Hippocampal formation (tissue), 2 donors: ENCODE data around the gene IL36RN.

Experiments used
- DNase-seq, 2 donors: peaks; one replicate each; lab custom pipeline; 2025; lab: John Stamatoyannopoulos, UW

Gene IL36RN

DNA sequence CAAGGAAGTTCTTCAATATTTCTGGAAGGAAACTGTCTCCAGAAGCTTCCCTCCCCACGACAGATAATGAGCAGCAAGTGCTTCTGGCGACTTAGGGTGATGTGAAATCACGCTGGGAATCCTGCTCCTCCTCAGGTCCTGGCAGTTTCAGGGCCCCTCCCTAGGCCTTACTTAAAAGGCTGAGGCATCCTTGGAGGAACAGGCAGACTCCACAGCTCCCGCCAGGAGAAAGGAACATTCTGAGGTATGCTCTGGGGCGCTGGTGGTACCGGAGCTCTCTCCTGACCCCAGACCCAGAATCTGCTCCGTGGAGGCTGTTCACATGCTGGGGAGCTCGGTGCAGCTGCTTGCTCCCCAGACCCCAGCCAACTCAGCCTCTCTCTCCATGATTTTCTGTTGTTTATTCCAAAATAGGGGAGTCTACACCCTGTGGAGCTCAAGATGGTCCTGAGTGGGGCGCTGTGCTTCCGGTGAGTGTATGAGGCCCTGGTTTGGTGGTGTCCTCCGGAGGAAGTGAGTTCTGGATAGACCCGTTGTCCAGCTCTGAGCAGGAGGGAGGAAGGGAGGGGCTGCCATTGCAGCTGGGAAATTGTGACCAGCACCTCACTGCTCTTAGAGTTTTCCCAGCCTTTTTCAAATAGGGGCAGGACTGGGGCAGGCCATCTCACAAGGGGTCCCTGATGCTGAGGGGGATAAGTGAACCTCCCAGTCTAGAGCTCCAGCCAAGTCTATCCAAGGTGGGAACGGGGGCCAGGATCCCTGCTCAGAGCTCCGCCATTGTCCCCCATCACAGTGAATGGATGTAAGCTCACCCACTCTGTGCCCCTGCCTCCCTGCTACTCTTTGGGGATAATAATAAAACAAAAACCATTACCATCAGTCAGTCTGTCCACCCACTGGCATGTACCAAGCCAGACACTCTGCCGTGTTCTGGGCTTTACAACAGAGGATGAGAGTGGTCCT is at the start of gene IL36RN:
TSS of gene IL36RN (plus strand) at position 201 of the 963 bp plus-strand sequence. CDS start at position 442, 241 bp downstream.
- DNase-seq, result no peak

- DNase-seq, result no peak
Observed at GRCh38 chr2:113009622-113010021, 49.4 kb upstream of the IL36RN start.

- no peak for DNase-seq
Observed at GRCh38 chr2:113010088-113010487, 48.9 kb upstream of the IL36RN start.

GRCh38 chr2:113011108-113011507 is 47.9 kb upstream of the IL36RN start:
- DNase-seq, result no peak

- no peak for DNase-seq
Observed at GRCh38 chr2:113012436-113013335, 46.3 kb upstream of the IL36RN start.

DNA sequence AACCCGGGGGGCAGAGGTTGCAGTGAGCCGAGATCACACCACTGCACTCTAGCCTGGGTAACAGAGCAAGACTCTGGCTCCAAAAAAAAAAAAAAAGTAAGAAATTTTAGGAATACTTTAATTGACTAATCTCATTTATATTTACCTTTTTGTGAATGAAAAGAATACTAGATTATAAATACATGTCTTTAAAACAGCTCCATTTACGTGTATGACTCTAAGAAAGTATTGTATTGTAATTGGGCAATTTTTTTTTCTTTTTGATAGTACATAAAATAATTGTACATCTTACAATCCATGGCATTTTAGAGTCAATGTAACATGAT is 45.7 kb upstream of the IL36RN start:
- DNase-seq, result no peak

DNA sequence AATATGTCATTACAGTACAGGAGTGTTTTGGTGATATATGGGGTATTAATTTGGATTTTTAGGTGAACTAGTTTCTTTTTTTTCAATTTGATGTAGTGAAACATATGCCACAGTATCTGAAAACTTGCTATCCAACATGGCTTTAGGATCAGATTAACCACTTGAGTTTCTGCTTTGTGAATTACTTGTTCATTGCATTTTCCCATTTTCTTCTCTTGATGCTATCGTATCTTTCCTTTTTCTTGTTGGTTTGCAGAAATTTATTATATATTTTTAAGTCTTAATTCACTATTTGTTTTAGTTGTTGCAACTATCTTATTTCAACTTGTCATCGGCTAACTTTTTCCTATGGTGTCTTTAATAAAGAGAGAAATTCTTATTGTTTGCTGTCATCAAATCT is 44.9 kb upstream of the IL36RN start:
- no peak for DNase-seq

- no peak for DNase-seq
Observed at GRCh38 chr2:113015042-113015441, 44.0 kb upstream of the IL36RN start.

DNA sequence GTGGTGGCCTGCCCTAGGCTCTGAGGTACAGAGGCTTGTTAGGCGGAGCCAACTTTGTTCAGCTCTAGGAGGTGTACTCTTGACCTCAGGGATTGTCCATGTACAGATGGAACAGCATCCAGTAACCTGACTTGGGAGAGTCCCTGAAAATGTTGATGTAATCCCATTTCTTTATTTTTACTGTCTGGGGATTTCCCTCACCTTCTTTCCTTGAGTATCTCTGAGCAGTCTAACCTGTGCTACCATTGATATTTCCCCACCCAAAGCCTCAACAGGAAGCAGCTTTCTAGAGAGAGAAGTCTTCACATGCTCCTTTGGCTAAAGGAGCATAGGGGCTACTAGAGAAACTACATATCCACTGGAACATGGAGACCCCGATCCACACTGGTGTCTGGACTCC is 43.3 kb upstream of the IL36RN start:
- DNase-seq, result no peak

DNA sequence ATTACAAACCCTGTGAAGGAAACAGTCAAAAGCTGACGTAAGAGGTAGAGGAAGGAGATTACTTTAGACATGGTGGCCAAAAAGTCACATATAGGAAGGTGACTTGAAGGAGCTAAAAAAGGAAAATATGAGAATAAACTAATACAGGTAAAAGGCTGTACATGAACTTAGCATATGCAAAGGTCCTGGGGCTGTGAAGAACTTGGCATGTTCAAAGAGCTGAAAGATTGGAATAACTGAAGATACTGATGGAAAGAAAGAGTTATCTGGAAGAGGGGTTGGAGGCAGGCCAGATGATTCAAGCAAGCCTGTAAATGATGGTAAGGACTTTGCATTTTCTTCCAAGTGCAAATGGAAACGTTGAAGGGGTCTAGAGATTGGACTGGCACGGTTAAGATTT is 40.5 kb upstream of the IL36RN start:
- no peak for DNase-seq

- no peak for DNase-seq
Observed at GRCh38 chr2:113021312-113021711, 37.7 kb upstream of the IL36RN start.

- no peak for DNase-seq
Observed at GRCh38 chr2:113024764-113025163, 34.2 kb upstream of the IL36RN start.

DNA sequence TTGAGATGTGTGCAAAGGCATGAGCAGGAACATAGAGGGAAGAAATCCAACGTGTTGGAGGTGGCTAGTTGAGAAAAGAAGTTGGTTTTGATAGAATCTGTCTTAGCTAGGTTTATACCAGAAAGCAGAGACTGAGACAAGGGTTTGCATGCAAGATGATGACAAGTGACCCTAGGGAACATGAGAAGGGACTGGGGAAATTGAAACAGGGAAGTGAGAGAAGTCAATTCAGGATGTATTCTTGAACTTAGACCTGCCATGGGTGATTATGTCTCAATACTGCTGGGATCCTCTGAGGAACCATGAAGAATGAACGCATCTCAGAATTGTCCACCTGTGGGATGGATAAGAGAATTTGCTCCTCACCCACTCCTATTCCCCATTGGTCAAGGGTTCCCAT is 33.3 kb upstream of the IL36RN start:
- no peak for DNase-seq

- DNase-seq, result no peak
Observed at GRCh38 chr2:113027691-113028090, 31.3 kb upstream of the IL36RN start.

DNA sequence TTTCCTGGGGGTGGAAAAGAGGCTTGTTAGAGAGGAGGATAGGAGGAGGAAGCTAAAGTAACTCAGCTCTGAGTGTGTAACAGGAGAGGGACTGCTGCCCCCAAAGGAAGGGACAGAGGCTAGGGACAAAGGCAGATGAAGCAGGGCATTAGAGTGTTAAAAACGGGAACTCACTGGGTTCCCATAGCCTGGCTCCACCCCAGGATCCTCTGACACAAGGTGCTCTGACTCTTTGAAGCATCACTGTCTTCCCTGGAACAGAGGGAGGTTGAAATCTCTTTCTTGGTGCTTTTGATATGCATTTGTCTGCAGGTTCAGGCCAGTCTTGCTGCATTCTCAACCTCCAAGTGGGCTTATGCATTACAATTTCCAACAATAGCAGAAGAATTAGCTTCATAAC is 30.9 kb upstream of the IL36RN start:
- no peak for DNase-seq

DNA sequence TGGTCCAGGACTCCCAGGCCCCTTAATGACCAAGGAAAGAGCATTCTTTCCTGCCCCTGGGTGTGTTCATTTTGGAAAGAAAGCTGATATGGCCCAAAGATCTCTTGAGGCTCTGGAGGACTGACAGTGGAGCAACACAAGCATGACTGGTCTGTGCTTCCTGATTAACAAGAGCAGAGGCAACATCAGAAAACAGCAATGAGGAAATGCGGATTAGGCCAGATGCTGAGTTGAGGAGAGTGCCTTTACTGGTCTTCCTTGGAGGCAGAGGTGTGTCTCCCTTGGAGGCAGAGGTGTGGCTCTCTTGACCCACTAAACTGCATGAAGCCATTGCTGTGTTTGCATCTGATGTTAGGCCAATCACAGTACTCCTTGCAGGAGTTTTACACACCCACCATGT is 26.3 kb upstream of the IL36RN start:
- no peak for DNase-seq

GRCh38 chr2:113034016-113034415 is 25.0 kb upstream of the IL36RN start:
- DNase-seq, result no peak

DNA sequence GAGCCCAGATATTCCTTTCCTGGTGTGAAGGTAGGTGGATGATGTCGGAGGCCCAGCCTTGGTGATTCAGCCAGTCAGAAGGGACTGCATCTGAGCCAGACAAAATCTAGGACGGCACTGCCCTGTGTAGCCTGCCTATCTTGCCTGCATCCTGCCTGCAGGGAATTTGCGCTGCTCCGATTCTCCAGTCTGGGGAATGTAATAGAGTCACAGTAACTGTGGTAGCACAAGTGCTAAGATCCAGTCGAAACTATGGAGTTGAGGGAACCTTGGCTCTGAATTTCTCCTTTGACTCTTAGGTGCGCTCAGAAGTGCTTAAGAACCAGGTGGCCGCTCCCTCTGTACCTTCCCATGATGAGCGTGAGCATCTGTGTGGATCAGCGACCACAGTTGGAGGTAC is 22.2 kb upstream of the IL36RN start:
- DNase-seq, result no peak

GRCh38 chr2:113038291-113038690 is 20.7 kb upstream of the IL36RN start:
- no peak for DNase-seq

DNA sequence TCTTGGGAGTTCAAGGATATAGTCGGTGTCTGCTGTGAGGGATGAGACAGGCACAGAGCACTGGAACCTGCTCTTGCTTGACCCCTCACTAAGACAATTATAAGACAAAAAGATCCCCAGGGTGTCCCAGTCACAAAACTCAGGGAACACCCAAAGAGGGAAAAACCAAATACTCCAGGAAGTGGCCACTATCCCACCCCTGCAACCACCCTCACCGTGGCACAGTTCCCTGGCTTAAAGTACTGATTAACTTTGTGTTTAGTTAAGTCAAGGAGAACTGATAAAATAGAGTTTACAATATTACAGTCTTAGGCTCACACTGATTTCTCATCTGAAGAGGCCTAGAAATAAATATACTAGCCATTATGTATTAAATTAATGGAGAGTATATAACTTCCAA is 19.8 kb upstream of the IL36RN start:
- DNase-seq, result no peak

- DNase-seq, result no peak
Observed at GRCh38 chr2:113039719-113040118, 19.3 kb upstream of the IL36RN start.

GRCh38 chr2:113041871-113042270 is 17.1 kb upstream of the IL36RN start:
- DNase-seq, result no peak

GRCh38 chr2:113046465-113046864 is 12.5 kb upstream of the IL36RN start:
- DNase-seq, result no peak
